Stimulated activated CD4-positive, alpha-beta T cell treated with anti-CD3 and anti-CD28 coated beads, Interleukin-1b, Interleukin-23, amount 100 ng/mL, for 1 hour (primary cell): ENCODE measurements around the gene HOXD13.

Source experiments
- DNase-seq, 2 donors: peaks; one replicate each; pipeline ENCODE4 v3.0.0-alpha.2; 2020; ENCODE audit warnings: low read depth in 2 of 2

Gene HOXD13

GRCh38 chr2:176092270-176093144, at the start of gene HOXD13:
Gene HOXD13, plus strand, starts transcription at chr2:176092721. Its CDS starts 170 bp downstream, at chr2:176092891.
- no peak for DNase-seq

- no peak for DNase-seq
Observed at GRCh38 chr2:176056406-176056805, 36.1 kb upstream of the HOXD13 start.

- DNase-seq, result no peak
Observed at GRCh38 chr2:176063958-176064357, 28.6 kb upstream of the HOXD13 start.

- DNase-seq, result no peak
Observed at GRCh38 chr2:176066645-176067588, 25.6 kb upstream of the HOXD13 start.

- DNase-seq, result no peak
Observed at GRCh38 chr2:176067589-176068418, 24.7 kb upstream of the HOXD13 start.

- DNase-seq, result no peak
Observed at GRCh38 chr2:176068419-176068832, 24.1 kb upstream of the HOXD13 start.

- no peak for DNase-seq
Observed at GRCh38 chr2:176071330-176072291, 20.9 kb upstream of the HOXD13 start.

- no peak for DNase-seq
Observed at GRCh38 chr2:176072292-176072669, 20.2 kb upstream of the HOXD13 start.

- no peak for DNase-seq
Observed at GRCh38 chr2:176072951-176073904, 19.3 kb upstream of the HOXD13 start.

GRCh38 chr2:176074919-176075425, 17.5 kb upstream of the HOXD13 start:
- DNase-seq, result no peak

- no peak for DNase-seq
Observed at GRCh38 chr2:176075481-176075880, 17.0 kb upstream of the HOXD13 start.

- no peak for DNase-seq
Observed at GRCh38 chr2:176076063-176076462, 16.5 kb upstream of the HOXD13 start.

GRCh38 chr2:176076796-176077195, 15.7 kb upstream of the HOXD13 start:
- no peak for DNase-seq

GRCh38 chr2:176078541-176079284, 13.8 kb upstream of the HOXD13 start:
- no peak for DNase-seq

GRCh38 chr2:176079285-176079830, 13.2 kb upstream of the HOXD13 start:
- no peak for DNase-seq

GRCh38 chr2:176079831-176080539, 12.5 kb upstream of the HOXD13 start:
- DNase-seq, result no peak
